Measurements from ENCODE around the gene LYST. TPM values are rescaled to one million over a fixed set of nuclear protein-coding genes. Genes with fewer than 3 reads are reported as not detected.

The LYST gene
- total and polyA plus RNA-seq, 2 donors (not counting 3 experiments of a cell fraction or from before 2014, with no cell fraction given), result 3.1 to 9.6 TPM

- Histone ChIP-seq H3K4me3 (replicated peaks in 1 of 3; ENCODE audit: insufficient read depth in 1 of 3, low read depth in 1 of 3, low read length in 3 of 3) (no peak overlapping the region), H3K79me2 (ENCODE audit: control insufficient read depth, insufficient read depth, low read length) (no peaks in the 10 kb centered on the region), H3K4me1 (ENCODE audit: control insufficient read depth, extremely low read depth, insufficient read depth, low read length) (no peaks in the 10 kb centered on the region), H3K36me3 (ENCODE audit: control insufficient read depth in 2 of 2, extremely low read depth in 1 of 2, insufficient read depth in 2 of 2, low read length in 2 of 2) (no peaks in the 10 kb centered on the region), H3K4me2 (ENCODE audit: insufficient read depth, low read length) (no peak overlapping the region), H2AFZ (ENCODE audit: low read depth, low read length) (no peak overlapping the region), H3K9me3 (replicated peaks; ENCODE audit: control insufficient read depth, insufficient read depth, low read length) (no peaks in the 10 kb centered on the region), H3K9ac (replicated peaks; ENCODE audit: extremely low read depth, insufficient read depth, low read length) (no peak overlapping the region), H3K27me3 (ENCODE audit: control insufficient read depth in 2 of 2, insufficient read depth in 2 of 2, low read length in 2 of 2) (peaks cover 0 to 4% of the 10 kb centered on the region in 2 experiments), H3K9me1 (replicated peaks; ENCODE audit: control insufficient read depth, extremely low read depth, insufficient read depth, low read length) (no peaks in the 10 kb centered on the region), H4K20me1 (replicated peaks; ENCODE audit: control insufficient read depth, extremely low read depth, insufficient read depth, low read length) (no peaks in the 10 kb centered on the region), H3K27ac (ENCODE audit: insufficient read depth, low read depth, low read length) (no peak overlapping the region)
- FAIRE-seq (no peak), DNase-seq (ENCODE audit: low read depth, low spot score) (no peak)
- intact Hi-C loops (cut with micrococcal nuclease) (no loop called here), dilution Hi-C loops (cut with MboI; ENCODE audit: extremely low pct_ligation_motif_present, low sequenced_read_pairs) (no loop called here)
- TF ChIP-seq JUN (IDR thresholded peaks at IDR 0.05; ENCODE audit: borderline replicate concordance, insufficient read depth, insufficient read length, low read depth) (no peak), GATA2 (IDR thresholded peaks at IDR 0.05; ENCODE audit: insufficient read depth, insufficient read length, low read depth, low read length) (no peak), FOS (IDR thresholded peaks at IDR 0.05; ENCODE audit: borderline replicate concordance, insufficient read depth, low read length) (no peak), MAX (IDR thresholded peaks at IDR 0.05; ENCODE audit: insufficient read depth, insufficient read length) (no peak), POLR2A (IDR thresholded peaks at IDR 0.05; ENCODE audit: low read depth, low read length) (no peak), MYC (IDR thresholded peaks at IDR 0.05; ENCODE audit: low read depth, low read length) (no peak), CTCF (IDR thresholded peaks at IDR 0.05; ENCODE audit: extremely low read depth in 1 of 2, insufficient read depth in 1 of 2, low read depth in 1 of 2, low read length in 2 of 2) (no peak), EZH2 (IDR thresholded peaks at IDR 0.05; ENCODE audit: borderline replicate concordance, low read depth, low read length, severe bottlenecking) (no peak), POLR2AphosphoS5 (IDR thresholded peaks at IDR 0.05; ENCODE audit: insufficient read depth, low read depth, low read length) (no peak)
- BruUV-seq (replicated peaks), result no TSS peak
- CTCF ChIA-PET, result interaction anchor here (0.7 kb wide), 1 partner anchor 161 kb away, joined by 3 read pairs; no protein-coding TSS in a partner anchor
- POLR2A ChIA-PET, result interaction anchor here (0.6 to 0.8 kb wide), 2 partner anchors 35 to 191 kb away, joined by 3 to 5 read pairs; no protein-coding TSS in a partner anchor
Observed at GRCh38 chr1:235898126-235898525, 31.4 kb upstream of the LYST start.
